WTC11 (cell line): Measurements from ENCODE around the gene SENP1.

Experiments
- FOXP1 ChIP-seq: sonication (generic); formaldehyde crosslinking; IDR thresholded peaks from 2 replicates; pipeline ENCODE4 v1.8.0; 2022; ENCODE audit warnings: missing genetic modification reagents, mild to moderate bottlenecking, moderate library complexity, borderline replicate concordance
- ZNF138 ChIP-seq: sonication (generic); formaldehyde crosslinking; conservative IDR thresholded peaks from 2 replicates; pipeline ENCODE4 v1.8.1; 2022; ENCODE audit warnings: mild to moderate bottlenecking, moderate library complexity, missing genetic modification reagents
- TF ChIP-seq, protein P1 (sequence below): fragments of 200-600 bp; IDR thresholded peaks from 2 replicates; pipeline ENCODE4 v1.8.0; 2022; ENCODE audit warnings: antibody characterized with exemption

DNA sequence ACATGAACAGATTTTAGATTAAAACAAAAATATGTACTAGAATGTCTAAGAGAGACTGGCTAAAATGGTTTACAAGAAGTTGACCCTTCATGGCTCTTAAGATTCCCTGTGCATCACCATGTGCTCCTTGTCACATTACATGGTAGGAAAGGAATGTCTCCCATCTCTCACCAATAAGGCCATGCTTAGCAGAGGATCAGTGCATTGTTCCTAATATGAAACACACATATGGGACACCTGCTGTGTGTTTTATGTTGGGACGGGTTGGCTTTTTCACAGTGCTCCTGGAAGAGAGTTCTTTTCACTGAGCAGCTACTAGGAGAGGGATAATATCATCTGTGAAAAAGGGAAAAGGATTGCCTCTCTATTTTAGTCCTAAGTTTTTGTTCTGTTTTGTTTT, 22.9 kb upstream of the SENP1 start:
- TF ChIP-seq ZNF138 (CRISPR knock-in tag) (no peak), FOXP1 (CRISPR knock-in tag) (no peak)
- TF ChIP-seq, protein P1, sequence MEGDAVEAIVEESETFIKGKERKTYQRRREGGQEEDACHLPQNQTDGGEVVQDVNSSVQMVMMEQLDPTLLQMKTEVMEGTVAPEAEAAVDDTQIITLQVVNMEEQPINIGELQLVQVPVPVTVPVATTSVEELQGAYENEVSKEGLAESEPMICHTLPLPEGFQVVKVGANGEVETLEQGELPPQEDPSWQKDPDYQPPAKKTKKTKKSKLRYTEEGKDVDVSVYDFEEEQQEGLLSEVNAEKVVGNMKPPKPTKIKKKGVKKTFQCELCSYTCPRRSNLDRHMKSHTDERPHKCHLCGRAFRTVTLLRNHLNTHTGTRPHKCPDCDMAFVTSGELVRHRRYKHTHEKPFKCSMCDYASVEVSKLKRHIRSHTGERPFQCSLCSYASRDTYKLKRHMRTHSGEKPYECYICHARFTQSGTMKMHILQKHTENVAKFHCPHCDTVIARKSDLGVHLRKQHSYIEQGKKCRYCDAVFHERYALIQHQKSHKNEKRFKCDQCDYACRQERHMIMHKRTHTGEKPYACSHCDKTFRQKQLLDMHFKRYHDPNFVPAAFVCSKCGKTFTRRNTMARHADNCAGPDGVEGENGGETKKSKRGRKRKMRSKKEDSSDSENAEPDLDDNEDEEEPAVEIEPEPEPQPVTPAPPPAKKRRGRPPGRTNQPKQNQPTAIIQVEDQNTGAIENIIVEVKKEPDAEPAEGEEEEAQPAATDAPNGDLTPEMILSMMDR = no peak
